CD4-positive, alpha-beta memory T cell (primary cell): ENCODE data around the gene NHEJ1. TPM values are rescaled to one million over a fixed set of nuclear protein-coding genes. Genes with fewer than 3 reads are reported as not detected.

Experiments used
- CTCF ChIA-PET: fragments of 350-600 bp; sonication (Branson Sonifier 250); formaldehyde crosslinking; loops from one replicate; lab custom pipeline; 2021; ENCODE audit warnings: inconsistent platforms; ENCODE audit not compliant: partially characterized antibody; lab: Charles Lee
- POLR2A ChIA-PET: fragments of 350-600 bp; sonication (Branson Sonifier 250); formaldehyde crosslinking; loops from one replicate; lab custom pipeline; 2021; ENCODE audit not compliant: partially characterized antibody; lab: Charles Lee
- DNase-seq, 5 donors: peaks; one replicate each; pipeline versions ENCODE4 v3.0.0 to v3.0.0-alpha.2; 2020 to 2022; ENCODE audit warnings: mixed read lengths in 1 of 5
- H3K27ac ChIP-seq: one replicate; pipeline ENCODE4 v1.7.0; 2013; ENCODE audit warnings: low read depth, low read length
- H3K27me3 ChIP-seq: 2 replicates; pipeline ENCODE4 v1.7.0; 2013; ENCODE audit warnings: mild to moderate bottlenecking, low read length, moderate library complexity; ENCODE audit not compliant: insufficient read depth
- H3K36me3 ChIP-seq: 2 replicates; pipeline ENCODE4 v1.7.0; 2013; ENCODE audit warnings: mild to moderate bottlenecking, low read length, moderate library complexity; ENCODE audit not compliant: insufficient read depth
- H3K4me1 ChIP-seq: 2 replicates; pipeline ENCODE4 v1.7.0; 2013; ENCODE audit warnings: mild to moderate bottlenecking, low read length, moderate library complexity; ENCODE audit not compliant: insufficient read depth
- H3K4me3 ChIP-seq, 2 donors: one replicate each; pipeline ENCODE4 v1.7.0; 2013; ENCODE audit warnings: low read length in 2 of 2, mild to moderate bottlenecking in 1 of 2
- H3K9me3 ChIP-seq, 2 donors: one replicate each; pipeline ENCODE4 v1.7.0; 2013; ENCODE audit warnings: low read length in 2 of 2, control low read depth in 1 of 2; ENCODE audit not compliant: control insufficient read depth in 1 of 2
- H3K27ac Mint-ChIP-seq, 7 donors: one replicate each; pipeline ENCODE4 v1.8.0; 2020 to 2021; ENCODE audit warnings: mixed read lengths in 7 of 7, mild to moderate bottlenecking in 6 of 7, inconsistent platforms in 3 of 7, moderate library complexity in 3 of 7
- H3K27me3 Mint-ChIP-seq, 2 donors: one replicate each; pipeline ENCODE4 v1.8.0; 2020 to 2021; ENCODE audit warnings: mixed read lengths in 2 of 2
- H3K36me3 Mint-ChIP-seq, 2 donors: one replicate each; pipeline ENCODE4 v1.8.0; 2020 to 2021; ENCODE audit warnings: mixed read lengths in 2 of 2, inconsistent platforms in 1 of 2, mild to moderate bottlenecking in 1 of 2
- H3K4me1 Mint-ChIP-seq, 4 donors: one replicate each; pipeline ENCODE4 v1.8.0; 2020 to 2021; ENCODE audit warnings: mixed read lengths in 4 of 4, mild to moderate bottlenecking in 1 of 4
- H3K4me3 Mint-ChIP-seq, 8 donors: one replicate each; pipeline ENCODE4 v1.8.0; 2020 to 2021; ENCODE audit warnings: mixed read lengths in 8 of 8, mild to moderate bottlenecking in 7 of 8, moderate library complexity in 6 of 8, inconsistent platforms in 3 of 8
- H3K9me3 Mint-ChIP-seq, 8 donors: one replicate each; pipeline ENCODE4 v1.8.0; 2020 to 2021; ENCODE audit warnings: mixed read lengths in 8 of 8, mild to moderate bottlenecking in 5 of 8, inconsistent platforms in 3 of 8, moderate library complexity in 1 of 8
- intact Hi-C: fragments of 100-400 bp; cut with micrococcal nuclease; formaldehyde crosslinking; loops from one replicate; pipeline ENCODE4 v1.15.1; 2023
- polyA plus RNA-seq, 2 donors: library from polyadenylated mRNA; unstranded; fragments of 300-500 nt; fragmentation: Illumina TruSeq; gene quantifications; one replicate each; pipeline ENCODE4 v1.2.3, GENCODE V29; 2021
- total RNA-seq, 2 experiments: library from RNA; stranded (reverse); gene quantifications; one replicate each; pipeline ENCODE4 v1.2.3, GENCODE V29; 2021

NHEJ1 gene
- total RNA-seq (10 to 100 TPM; 14.1 to 15.5 TPM), polyA plus RNA-seq (10 to 100 TPM; 25.5 to 27.5 TPM)

GRCh38 chr2:219160186-219161017 lies at the start of gene NHEJ1:
NHEJ1 (minus strand) TSS chr2:219160815; CDS start chr2:219158362, 2,453 bp downstream.
- H3K9me3 Mint-ChIP-seq, result peaks cover 0 to 4% (median 0%) of the 10 kb centered on the region in 8 donors

GRCh38 chr2:219209236-219210195 lies 48.9 kb upstream of the NHEJ1 start:
- Histone ChIP-seq H3K4me3 (no peak overlapping the region), H3K4me1 (peaks cover 39% of the 10 kb centered on the region), H3K27me3 (no peaks in the 10 kb centered on the region), H3K36me3 (peaks cover 24% of the 10 kb centered on the region), H3K9me3 (no peaks in the 10 kb centered on the region), H3K27ac (no peak overlapping the region)
- ChIA-PET CTCF (interaction anchor here (1.7 to 14.5 kb wide), 5 partner anchors 36 to 89 kb away, joined by 4 to 253 read pairs (median 33); partner anchors contain the start of genes CNPPD1, DNAJB2, NHEJ1 and RETREG2), POLR2A (interaction anchor here (1.0 to 15.3 kb wide), 9 partner anchors 9 to 70 kb away, joined by 3 to 424 read pairs (median 18); partner anchors contain the start of genes ABCB6, CNPPD1, DNAJB2 and GLB1L)
- peaks cover 11 to 25% of the 10 kb centered on the region in 2 donors for H3K36me3 Mint-ChIP-seq
- peaks cover 0 to 2% (median 0%) of the 10 kb centered on the region in 8 donors for H3K9me3 Mint-ChIP-seq
- H3K27ac Mint-ChIP-seq, result peak overlapping the region; percentile 81 to 93 (median 83)
- no peak for DNase-seq
- H3K4me1 Mint-ChIP-seq, result peaks cover 22 to 54% (median 37%) of the 10 kb centered on the region in 4 donors
- intact Hi-C loops, result loop anchor here (10.0 kb wide), 1 partner anchor 155 kb away; no protein-coding TSS in a partner anchor
- H3K27me3 Mint-ChIP-seq, result no peaks in the 10 kb centered on the region
- H3K4me3 Mint-ChIP-seq, result peak overlapping the region in 2 of 8 donors; percentile 35 to 49

More at GRCh38 chr2:219160186-219161017, at the start of gene NHEJ1:
- Histone ChIP-seq H3K27ac (peak within 1 kb of the TSS; percentile 71), H3K27me3 (no peaks in the 10 kb centered on the region), H3K9me3 (no peaks in the 10 kb centered on the region), H3K4me3 (peak within 1 kb of the TSS in 1 of 2 donors; percentile 70), H3K36me3 (peaks cover 19% of the 10 kb centered on the region), H3K4me1 (peaks cover 12% of the 10 kb centered on the region)
- POLR2A ChIA-PET, result interaction anchor here (0.6 to 10.6 kb wide), 14 partner anchors 11 to 228 kb away, joined by 3 to 123 read pairs (median 8); partner anchors contain the start of genes ANKZF1, ATG9A, CNPPD1 and DNAJB2
- H3K27ac Mint-ChIP-seq, result peak within 1 kb of the TSS; percentile 88 to 99 (median 95)
- DNase-seq, result peak; percentile 90 to 97 (median 93)
- H3K4me1 Mint-ChIP-seq, result peaks cover 14 to 21% (median 18%) of the 10 kb centered on the region in 4 donors
- H3K36me3 Mint-ChIP-seq, result peaks cover 19 to 25% of the 10 kb centered on the region in 2 donors
- intact Hi-C loops, result loop anchor here (1.0 to 5.0 kb wide), 15 partner anchors 11 to 448 kb away; partner anchors contain the start of genes ABCB6, ANKZF1, ATG9A and DNAJB2
- no peaks in the 10 kb centered on the region for H3K27me3 Mint-ChIP-seq
- CTCF ChIA-PET, result interaction anchor here (0.8 to 10.3 kb wide), 33 partner anchors 11 to 227 kb away, joined by 3 to 186 read pairs (median 5); partner anchors contain the start of genes ABCB6, CNPPD1, DNAJB2 and DNPEP
- peak within 1 kb of the TSS; percentile 89 to 98 (median 94) for H3K4me3 Mint-ChIP-seq

- Mint-ChIP-seq H3K4me3 (peak overlapping the region; percentile 66 to 95 (median 87)), H3K4me1 (peaks cover 22 to 54% (median 37%) of the 10 kb centered on the region in 4 donors), H3K27me3 (no peaks in the 10 kb centered on the region), H3K27ac (peak overlapping the region; percentile 77 to 98 (median 93)), H3K36me3 (peaks cover 11 to 25% of the 10 kb centered on the region in 2 donors), H3K9me3 (peaks cover 0 to 2% (median 0%) of the 10 kb centered on the region in 8 donors)
- Histone ChIP-seq H3K36me3 (peaks cover 24% of the 10 kb centered on the region), H3K4me3 (no peak overlapping the region), H3K27me3 (no peaks in the 10 kb centered on the region), H3K27ac (peak overlapping the region; percentile 87), H3K9me3 (no peaks in the 10 kb centered on the region), H3K4me1 (peaks cover 39% of the 10 kb centered on the region)
- CTCF ChIA-PET, result interaction anchor here (1.7 to 14.5 kb wide), 5 partner anchors 35 to 91 kb away, joined by 4 to 253 read pairs (median 33); partner anchors contain the start of genes CNPPD1, DNAJB2, NHEJ1 and RETREG2
- intact Hi-C loops, result loop anchor here (2.0 kb wide), 2 partner anchors 71 to 181 kb away; partner anchors contain the start of gene DNAJB2
- POLR2A ChIA-PET, result interaction anchor here (1.0 to 15.3 kb wide), 14 partner anchors 11 to 991 kb away, joined by 3 to 424 read pairs (median 12); partner anchors contain the start of genes ABCB6, ANKZF1, ARPC2 and ATG9A
- DNase-seq, result no peak
Observed at GRCh38 chr2:219207884-219208740, 47.5 kb upstream of the NHEJ1 start.

- H3K27ac ChIP-seq, result peak overlapping the region; percentile 87
- H3K36me3 ChIP-seq, result peaks cover 24% of the 10 kb centered on the region
- Mint-ChIP-seq H3K27me3 (no peaks in the 10 kb centered on the region), H3K4me3 (peak overlapping the region; percentile 85 to 95 (median 90)), H3K9me3 (peaks cover 0 to 2% (median 0%) of the 10 kb centered on the region in 8 donors), H3K27ac (peak overlapping the region; percentile 84 to 98 (median 97)), H3K36me3 (peaks cover 11 to 25% of the 10 kb centered on the region in 2 donors), H3K4me1 (peaks cover 22 to 54% (median 37%) of the 10 kb centered on the region in 4 donors)
- peak overlapping the region; percentile 67 to 88 for H3K4me3 ChIP-seq
- H3K4me1 ChIP-seq, result peaks cover 39% of the 10 kb centered on the region
- intact Hi-C loops, result loop anchor here (2.0 kb wide), 2 partner anchors 71 to 181 kb away; partner anchors contain the start of gene DNAJB2
- no peaks in the 10 kb centered on the region for H3K27me3 ChIP-seq
- H3K9me3 ChIP-seq, result no peaks in the 10 kb centered on the region
- CTCF ChIA-PET, result interaction anchor here (1.1 to 14.5 kb wide), 6 partner anchors 34 to 91 kb away, joined by 3 to 253 read pairs (median 16); partner anchors contain the start of genes CNPPD1, DNAJB2, NHEJ1 and RETREG2
- POLR2A ChIA-PET, result interaction anchor here (1.0 to 15.3 kb wide), 26 partner anchors 8 to 991 kb away, joined by 3 to 424 read pairs (median 12); partner anchors contain the start of genes ABCB6, ANKZF1, ARPC2 and ATG9A
- no peak for DNase-seq
Observed at GRCh38 chr2:219207134-219207883, 46.7 kb upstream of the NHEJ1 start.
